H1 (cell line): ENCODE results near the gene ATG16L2. TPM values are rescaled to one million over a fixed set of nuclear protein-coding genes. Genes with fewer than 3 reads are reported as not detected.

Experiments used
- CTCF ChIA-PET: fragments of 300-600 bp; sonication (Branson Sonifier 250); formaldehyde crosslinking; loops from one replicate; lab custom pipeline; 2021; ENCODE audit not compliant: partially characterized antibody; lab: Charles Lee
- POLR2A ChIA-PET: fragments of 300-600 bp; sonication (Branson Sonifier 250); formaldehyde crosslinking; loops from one replicate; lab custom pipeline; 2021; ENCODE audit warnings: inconsistent platforms; ENCODE audit not compliant: partially characterized antibody; lab: Charles Lee
- DNase-seq, 2 experiments: peaks; one replicate each; pipeline versions ENCODE4 v3.0.0 to v3.0.0-alpha.2; 2010 to 2022; ENCODE audit warnings: low spot score in 2 of 2, low read depth in 1 of 2, mixed read lengths in 1 of 2
- FAIRE-seq: peaks from 2 replicates; lab custom pipeline; 2011; peaks lifted over from hg19 to GRCh38; lab: Jason Lieb, UNC
- H2AFZ ChIP-seq: 2 replicates; pipeline ENCODE4 v1.8.1; 2012; ENCODE audit warnings: low read length, inconsistent platforms
- H2AK5ac ChIP-seq: 2 replicates; pipeline ENCODE4 v1.6.1; 2013; ENCODE audit warnings: low read depth, low read length
- H2BK120ac ChIP-seq: replicated peaks from 2 replicates; pipeline ENCODE3; 2013; ENCODE audit warnings: low read depth, low read length, inconsistent platforms
- H2BK12ac ChIP-seq: 2 replicates; pipeline ENCODE4 v1.6.1; 2013; ENCODE audit warnings: low read depth, low read length
- H2BK15ac ChIP-seq: 2 replicates; pipeline ENCODE4 v1.6.1; 2013; ENCODE audit warnings: low read length
- H2BK20ac ChIP-seq: 2 replicates; pipeline ENCODE4 v1.6.1; 2013; ENCODE audit warnings: low read length
- H2BK5ac ChIP-seq: 2 replicates; pipeline ENCODE4 v1.6.1; 2013; ENCODE audit warnings: low read depth, low read length
- H3K14ac ChIP-seq: 2 replicates; pipeline ENCODE4 v1.6.1; 2013; ENCODE audit warnings: inconsistent platforms; ENCODE audit not compliant: insufficient read length
- H3K18ac ChIP-seq: 2 replicates; pipeline ENCODE4 v1.6.1; 2013; ENCODE audit warnings: low read length; ENCODE audit errors: extremely low read depth
- H3K23ac ChIP-seq: 2 replicates; pipeline ENCODE4 v1.6.1; 2013; ENCODE audit warnings: inconsistent platforms; ENCODE audit not compliant: insufficient read length
- H3K23me2 ChIP-seq: 2 replicates; pipeline ENCODE4 v1.6.1; 2013; ENCODE audit warnings: low read depth, low read length
- H3K27ac ChIP-seq: 2 replicates; pipeline ENCODE4 v1.6.1; 2011; ENCODE audit warnings: low read depth, low read length, inconsistent platforms
- H3K27me3 ChIP-seq, 4 experiments: replicated peaks in 1 of 4; 1 replicate in 1 of 4; 2 replicates in 3 of 4; pipeline versions ENCODE4 v1.6.1 to v1.8.1; 2011 to 2013; ENCODE audit warnings: low read length in 3 of 4, mild to moderate bottlenecking in 3 of 4, inconsistent platforms in 2 of 4, mixed read lengths in 2 of 4, moderate library complexity in 1 of 4; ENCODE audit not compliant: control insufficient read depth in 3 of 4, insufficient read depth in 3 of 4; ENCODE audit errors: extremely low read depth in 1 of 4
- H3K36me3 ChIP-seq, 4 experiments: 2 replicates each; pipeline versions ENCODE4 v1.6.1 to v1.8.1; 2011 to 2013; ENCODE audit warnings: mild to moderate bottlenecking in 4 of 4, low read length in 3 of 4, moderate library complexity in 2 of 4, control low read depth in 1 of 4, inconsistent platforms in 1 of 4; ENCODE audit not compliant: insufficient read depth in 4 of 4, control insufficient read depth in 2 of 4
- H3K4ac ChIP-seq: replicated peaks from 2 replicates; pipeline ENCODE3; 2013; ENCODE audit warnings: low read length, low read depth, mixed read lengths, inconsistent platforms; ENCODE audit not compliant: insufficient read length
- H3K4me1 ChIP-seq, 4 experiments: replicated peaks in 1 of 4; 1 replicate in 1 of 4; 2 replicates in 3 of 4; pipeline versions ENCODE4 v1.6.1 to v1.8.1; 2011 to 2013; ENCODE audit warnings: low read length in 3 of 4, inconsistent platforms in 2 of 4, mixed read lengths in 1 of 4; ENCODE audit not compliant: insufficient read depth in 4 of 4, control insufficient read depth in 3 of 4
- H3K4me2 ChIP-seq, 2 experiments: 2 replicates each; pipeline versions ENCODE4 v1.6.1 to v1.8.1; 2011 to 2013; ENCODE audit warnings: low read depth in 2 of 2, low read length in 2 of 2, control low read depth in 1 of 2, inconsistent platforms in 1 of 2, mild to moderate bottlenecking in 1 of 2; ENCODE audit not compliant: insufficient read depth in 1 of 2
- H3K4me3 ChIP-seq, 4 experiments: fragments of 200-600, 300-600 bp in 1 of 4; sonication (generic), shearing (Covaris generic), sonication (Bioruptor Twin) in 1 of 4; 2 replicates each; pipeline versions ENCODE4 v1.5.1 to v1.8.1; 2011 to 2016; ENCODE audit warnings: low read length in 4 of 4, low read depth in 3 of 4, control low read depth in 2 of 4, inconsistent platforms in 2 of 4, mild to moderate bottlenecking in 2 of 4, mixed read lengths in 1 of 4, moderate library complexity in 1 of 4; ENCODE audit not compliant: insufficient read depth in 2 of 4; ENCODE audit errors: extremely low read depth in 1 of 4
- H3K56ac ChIP-seq: replicated peaks from 2 replicates; pipeline ENCODE3; 2013; ENCODE audit warnings: low read depth, mild to moderate bottlenecking, mixed read lengths, low read length, inconsistent platforms; ENCODE audit not compliant: insufficient read length
- H3K79me1 ChIP-seq: 2 replicates; pipeline ENCODE4 v1.6.1; 2013; ENCODE audit warnings: low read depth, low read length, control low read depth
- H3K79me2 ChIP-seq, 2 experiments: 2 replicates each; pipeline versions ENCODE4 v1.6.1 to v1.8.1; 2012 to 2013; ENCODE audit warnings: low read length in 2 of 2, mild to moderate bottlenecking in 2 of 2, inconsistent platforms in 1 of 2; ENCODE audit not compliant: insufficient read depth in 2 of 2, control insufficient read depth in 1 of 2
- H3K9ac ChIP-seq, 4 experiments: replicated peaks in 1 of 4; 1 replicate in 1 of 4; 2 replicates in 3 of 4; pipeline versions ENCODE4 v1.6.1 to v1.8.1; 2011 to 2013; ENCODE audit warnings: low read depth in 3 of 4, low read length in 3 of 4, control low read depth in 2 of 4, mild to moderate bottlenecking in 2 of 4, moderate library complexity in 2 of 4, inconsistent platforms in 1 of 4; ENCODE audit errors: extremely low read depth in 1 of 4
- H3K9me3 ChIP-seq, 2 experiments: 2 replicates each; pipeline versions ENCODE4 v1.6.1 to v1.8.1; 2012 to 2013; ENCODE audit warnings: mild to moderate bottlenecking in 2 of 2, moderate library complexity in 2 of 2, control low read depth in 1 of 2, inconsistent platforms in 1 of 2, low read depth in 1 of 2, low read length in 1 of 2, mixed read lengths in 1 of 2; ENCODE audit not compliant: insufficient read depth in 2 of 2
- H4K20me1 ChIP-seq, 2 experiments: replicated peaks in 1 of 2; 2 replicates each; pipeline versions ENCODE3 to v1.8.1; 2011 to 2013; ENCODE audit warnings: inconsistent platforms in 2 of 2, low read length in 2 of 2, mild to moderate bottlenecking in 1 of 2; ENCODE audit not compliant: insufficient read depth in 2 of 2, control insufficient read depth in 1 of 2
- H4K5ac ChIP-seq: 2 replicates; pipeline ENCODE4 v1.6.1; 2013; ENCODE audit warnings: low read length, low read depth, mixed read lengths, inconsistent platforms; ENCODE audit not compliant: insufficient read length
- H4K8ac ChIP-seq: 2 replicates; pipeline ENCODE4 v1.8.0; 2013; ENCODE audit warnings: mild to moderate bottlenecking, moderate library complexity, low read length, inconsistent platforms; ENCODE audit not compliant: insufficient read depth; ENCODE audit errors: extremely low read depth
- H4K91ac ChIP-seq: replicated peaks from 2 replicates; pipeline ENCODE3; 2013; ENCODE audit warnings: low read length, mixed read lengths, inconsistent platforms; ENCODE audit not compliant: insufficient read length
- CTCF ChIP-seq, 3 experiments: IDR thresholded peaks; 1 replicate in 2 of 3; 2 replicates in 1 of 3; pipeline versions ENCODE4 v1.5.1 to v1.6.1; 2011; ENCODE audit warnings: low read length in 3 of 3, mild to moderate bottlenecking in 3 of 3, inconsistent platforms in 2 of 3, low read depth in 1 of 3, moderate library complexity in 1 of 3; ENCODE audit not compliant: insufficient read depth in 1 of 3; ENCODE audit errors: control extremely low read depth in 1 of 3
- POU5F1 ChIP-seq: IDR thresholded peaks from 2 replicates; pipeline ENCODE4 v1.6.1; 2011; ENCODE audit warnings: low read depth, mild to moderate bottlenecking, low read length, moderate library complexity
- RAD21 ChIP-seq, 2 experiments: IDR thresholded peaks in 1 of 2; conservative IDR thresholded peaks in 1 of 2; 2 replicates each; pipeline ENCODE4 v1.6.1; 2011; ENCODE audit warnings: low read depth in 2 of 2, low read length in 2 of 2, improper control_type of control experiment in 1 of 2, inconsistent platforms in 1 of 2, mild to moderate bottlenecking in 1 of 2, moderate library complexity in 1 of 2
- WGBS, 2 experiments: shearing (Covaris generic) in 1 of 2; methylation state at CpG; one replicate each; pipeline versions ENCODE4 v1.1.6 to v1.1.7; 2013 to 2015; ENCODE audit warnings: low lambda C conversion rate in 2 of 2, mixed read lengths in 2 of 2, inconsistent platforms in 1 of 2, low coverage in 1 of 2, missing lambda C conversion rate in 1 of 2; ENCODE audit not compliant: insufficient replicate concordance in 2 of 2, insufficient coverage in 1 of 2, insufficient read length in 1 of 2; ENCODE audit errors: extremely low coverage in 1 of 2, missing lambda C conversion rate in 1 of 2; 5-methylcytosine and 5-hydroxymethylcytosine counted together
- polyA plus RNA-seq, 7 experiments: library from polyadenylated mRNA; depleted of rRNA in 3 of 7; stranded (reverse) in 5 of 7; unstranded in 2 of 7; fragments of >200 nt in 5 of 7; fragments of 200-250 nt in 2 of 7; gene quantifications; 1 replicate in 5 of 7; 2 replicates in 1 of 7; 4 replicates in 1 of 7; pipeline versions ENCODE4 v1.2.1 to v1.2.3, GENCODE V29; 2011 to 2013; ENCODE audit warnings: missing spikeins in 2 of 7, mixed read lengths in 2 of 7
- total RNA-seq: library from RNA; stranded (reverse); fragmentation: NEBNext Ultra II Directional; extraction: Animal tissue kit (Norgen Biotek cat#: 25700); gene quantifications from 2 replicates; pipeline ENCODE4 v1.2.1, GENCODE V29; 2021

The ATG16L2 gene
- total and polyA plus RNA-seq, 2 of the 8 experiments (the other 6 are each of a cell fraction or from before 2014, with no cell fraction given), result 11.0 to 18.5 TPM

- Histone ChIP-seq H4K5ac (no peak overlapping the region), H3K9me3 (no peaks in the 10 kb centered on the region)
- peak; percentile 63 to 77 (median 73) for TF ChIP-seq CTCF (IDR thresholded peaks at IDR 0.05; ENCODE audit: control extremely low read depth in 1 of 3, insufficient read depth in 1 of 3, low read depth in 1 of 3, low read length in 3 of 3)
- peak; percentile 71 to 76 for TF ChIP-seq RAD21 (IDR thresholded peaks at IDR 0.05 in 1 of 2, conservative IDR thresholded peaks at IDR 0.05 in 1 of 2; ENCODE audit: low read depth in 2 of 2, low read length in 2 of 2)
- TF ChIP-seq POU5F1, result no peak
- TF ChIP-seq, all 59 proteins: peak for 2
- H2BK5ac ChIP-seq, result no peak overlapping the region
- no peaks in the 10 kb centered on the region for H4K20me1 ChIP-seq
- no peak overlapping the region for H2BK15ac ChIP-seq
- no peak overlapping the region for H3K4ac ChIP-seq
- no peaks in the 10 kb centered on the region for H3K79me1 ChIP-seq
- no peak overlapping the region for H4K91ac ChIP-seq
- no peak overlapping the region for H3K27ac ChIP-seq
- DNase-seq (peak in 1 of 2 experiments; percentile 57), FAIRE-seq (peak; percentile 75)
- H3K56ac ChIP-seq, result no peak overlapping the region
- no peaks in the 10 kb centered on the region for H3K36me3 ChIP-seq
- no peak overlapping the region for H2BK20ac ChIP-seq
- no peak overlapping the region for H2AFZ ChIP-seq
- POLR2A ChIA-PET, result no interaction called here
- no peak overlapping the region for H3K9ac ChIP-seq
- H3K14ac ChIP-seq, result no peak overlapping the region
- no peak overlapping the region for H2BK120ac ChIP-seq
- no peak overlapping the region for H3K4me2 ChIP-seq
- H4K8ac ChIP-seq, result no peak overlapping the region
- CTCF ChIA-PET, result interaction anchor here (0.7 to 2.0 kb wide), 8 partner anchors 8 to 140 kb away, joined by 3 to 9 read pairs (median 4); no protein-coding TSS in a partner anchor
- no peaks in the 10 kb centered on the region for H3K4me1 ChIP-seq
- H2AK5ac ChIP-seq, result no peak overlapping the region
- 56% methylated on average over 6 of the region's 6 CpGs; no CpG with 5 or more reads in 1 of the 2 experiments for WGBS, 2 experiments
- H3K27me3 ChIP-seq, result no peaks in the 10 kb centered on the region
- no peaks in the 10 kb centered on the region for H3K23me2 ChIP-seq
- H3K18ac ChIP-seq, result no peak overlapping the region
- H3K4me3 ChIP-seq, result no peak overlapping the region
- H2BK12ac ChIP-seq, result no peak overlapping the region
- no peak overlapping the region for H3K23ac ChIP-seq
- H3K79me2 ChIP-seq, result no peaks in the 10 kb centered on the region
Measured at GRCh38 chr11:72848846-72849466, 34.7 kb downstream of the ATG16L2 start.
